HG03432 (cell line): ENCODE results near the gene C1orf232.

ENCODE experiments used
- ATAC-seq: cut with Tn5 transposase; IDR thresholded peaks from one replicate; pipeline ENCODE4 v1.9.1; 2021; ENCODE audit warnings: mild to moderate bottlenecking, moderate library complexity; ENCODE audit not compliant: unreplicated experiment

C1orf232 gene

DNA sequence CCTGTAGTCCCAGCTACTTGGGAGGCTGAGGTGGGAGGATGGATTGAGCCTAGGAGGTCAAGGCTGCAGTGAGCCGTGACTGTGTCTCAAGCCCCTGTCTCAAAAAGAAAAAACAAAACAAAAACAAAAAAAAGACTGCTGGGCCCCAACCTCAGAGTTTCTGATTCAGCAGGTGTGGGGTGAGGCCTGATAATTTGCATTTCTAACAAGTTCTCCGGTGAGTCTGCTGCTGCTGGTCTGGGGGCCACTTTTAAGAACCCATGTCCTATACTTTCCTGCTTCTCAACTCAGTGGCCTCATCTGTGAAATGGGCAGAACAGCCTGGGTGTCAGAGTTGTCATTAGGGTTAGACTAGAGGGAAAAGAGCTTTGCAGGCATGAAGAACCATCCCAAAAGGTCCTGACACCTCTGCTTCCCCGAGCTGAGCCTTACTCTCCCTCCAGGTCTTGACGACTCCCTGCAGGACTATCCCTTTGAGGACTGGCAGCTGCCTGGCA is 11.3 kb upstream of the C1orf232 start:
- ATAC-seq = no peak

DNA sequence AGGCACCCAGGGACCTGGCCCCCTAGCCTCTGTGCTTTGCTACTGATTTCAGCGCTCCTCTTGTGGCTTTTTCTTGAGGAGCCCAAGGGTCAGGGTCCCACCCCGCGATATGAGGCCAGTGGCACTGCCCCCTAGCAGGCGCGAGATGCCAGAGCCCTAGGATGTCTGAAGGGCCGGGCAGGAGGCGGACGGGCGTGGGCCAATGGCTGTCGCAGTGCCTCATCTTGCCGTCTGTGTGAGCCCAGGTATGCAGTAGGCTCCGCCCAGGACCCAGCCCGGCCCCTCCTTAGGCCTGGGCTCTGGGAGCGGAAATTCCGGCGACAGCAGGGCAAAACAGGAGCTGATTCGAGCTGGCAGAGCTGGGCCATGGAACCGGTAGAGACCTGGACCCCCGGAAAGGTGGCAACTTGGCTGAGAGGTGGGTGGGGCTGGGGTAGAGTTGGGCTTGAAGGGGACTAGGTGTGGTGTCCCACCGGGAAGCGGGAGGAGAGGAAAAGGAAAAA is 8.5 kb upstream of the C1orf232 start, which contains the start of gene CNKSR1:
CNKSR1 (plus strand) TSS at position 310 of the 503 bp plus-strand sequence; CDS start at position 367, 57 bp downstream.
- ATAC-seq = no peak

- ATAC-seq = no peak
These were observed 6.6 kb upstream of the C1orf232 start for GRCh38 chr1:26175346-26175745.

DNA sequence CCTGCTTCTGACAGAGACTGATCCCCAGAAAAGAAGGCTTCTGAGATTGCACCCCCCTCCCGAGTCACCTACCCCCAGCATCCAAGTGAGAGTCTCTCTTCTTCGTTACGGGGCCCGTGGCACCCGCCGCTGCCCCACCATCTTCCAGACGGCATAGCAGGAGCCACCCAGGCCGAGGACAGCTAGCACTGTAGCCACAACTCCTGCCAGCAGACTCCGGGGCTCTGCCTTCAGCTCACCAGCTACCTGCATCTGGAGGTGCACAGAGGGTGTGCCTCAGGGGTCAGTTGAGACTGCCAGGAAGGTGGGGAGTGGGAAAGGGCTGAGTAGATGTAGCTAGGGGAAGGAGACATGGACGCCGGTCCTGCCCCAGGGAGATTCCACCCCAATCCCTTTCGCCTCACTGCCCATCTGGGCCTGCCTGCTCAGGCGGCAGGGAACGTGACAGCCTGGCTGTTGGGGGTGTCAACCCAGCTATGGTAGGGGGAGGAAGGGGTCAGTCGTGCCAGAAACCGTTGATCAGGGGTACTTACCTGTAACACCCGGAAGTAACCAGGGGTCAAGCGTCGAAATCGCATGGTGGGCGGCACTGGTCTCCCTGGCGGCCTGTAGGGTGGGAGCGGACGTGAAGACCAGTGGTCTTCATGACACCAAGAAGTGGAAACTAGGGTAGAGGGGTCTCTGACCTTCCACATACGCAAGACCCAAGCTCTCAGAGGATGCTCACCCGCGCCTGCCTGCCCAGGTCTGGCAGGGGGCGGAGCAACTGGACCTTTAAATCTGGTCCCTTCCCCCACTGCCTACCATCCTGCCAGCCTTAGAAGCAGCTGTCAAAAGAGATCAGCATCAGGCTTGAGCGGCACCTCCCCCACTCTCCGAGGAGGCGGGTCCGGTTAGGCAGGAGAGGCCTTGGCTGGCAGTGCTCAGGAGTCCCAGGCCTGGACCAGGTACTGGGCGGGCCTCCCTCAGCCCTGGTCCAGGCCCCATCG is 2.6 kb upstream of the C1orf232 start, which contains the start of gene ZNF593OS:
ZNF593OS (minus strand) TSS at position 749 of the 989 bp plus-strand sequence; CDS start at position 578, 171 bp downstream.
- no peak for ATAC-seq

DNA sequence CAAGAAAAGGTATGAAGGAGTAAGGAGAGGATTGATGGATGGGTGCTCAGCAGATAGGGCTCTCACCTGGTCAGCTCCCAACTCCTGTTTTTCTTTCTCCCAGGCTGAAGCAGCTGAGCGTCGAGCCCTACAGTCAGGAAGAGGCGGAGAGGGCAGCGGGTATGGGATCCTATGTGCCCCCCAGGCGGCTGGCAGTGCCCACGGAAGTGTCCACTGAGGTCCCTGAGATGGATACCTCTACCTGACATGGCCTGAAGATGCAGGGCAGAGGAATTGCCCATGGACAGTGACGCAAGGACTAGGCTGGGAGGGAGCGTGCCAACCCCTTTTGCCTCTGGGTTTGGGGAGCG is 1.7 kb upstream of the C1orf232 start:
- ATAC-seq = no peak

GRCh38 chr1:26169669-26170471 is 1.1 kb upstream of the C1orf232 start, which contains the start of gene ZNF593:
Gene ZNF593 (plus strand): TSS chr1:26169908. CDS start chr1:26169984, 76 bp downstream.
- ATAC-seq = peak; percentile 93

- ATAC-seq = no peak
These were observed 413 bp upstream of the C1orf232 start for GRCh38 chr1:26169198-26169554.

DNA sequence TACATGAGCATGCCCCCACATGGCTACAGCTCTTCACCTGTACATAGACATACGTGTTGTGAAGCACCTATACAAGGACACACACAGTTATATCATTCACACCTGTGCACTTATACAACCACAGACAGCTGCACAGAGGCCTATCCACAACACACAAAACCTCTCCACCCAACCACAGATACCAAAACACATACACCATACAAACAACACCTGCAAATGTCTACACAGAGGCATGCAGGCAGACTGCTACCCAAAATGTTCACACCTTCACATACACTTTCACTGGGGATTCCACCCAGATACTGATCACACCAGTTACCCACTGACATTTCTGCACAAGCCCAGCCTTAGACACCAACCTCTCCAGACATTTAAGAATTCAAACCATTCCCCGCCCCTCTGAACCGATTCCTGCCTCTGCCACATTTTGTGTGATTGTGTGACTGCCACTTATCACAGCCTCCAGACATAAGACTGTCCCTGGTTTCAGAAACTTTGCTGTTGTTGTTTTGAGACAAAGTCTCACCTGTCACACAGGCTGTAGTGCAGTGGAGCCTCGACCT is 2.0 kb downstream of the C1orf232 start:
- ATAC-seq = no peak

DNA sequence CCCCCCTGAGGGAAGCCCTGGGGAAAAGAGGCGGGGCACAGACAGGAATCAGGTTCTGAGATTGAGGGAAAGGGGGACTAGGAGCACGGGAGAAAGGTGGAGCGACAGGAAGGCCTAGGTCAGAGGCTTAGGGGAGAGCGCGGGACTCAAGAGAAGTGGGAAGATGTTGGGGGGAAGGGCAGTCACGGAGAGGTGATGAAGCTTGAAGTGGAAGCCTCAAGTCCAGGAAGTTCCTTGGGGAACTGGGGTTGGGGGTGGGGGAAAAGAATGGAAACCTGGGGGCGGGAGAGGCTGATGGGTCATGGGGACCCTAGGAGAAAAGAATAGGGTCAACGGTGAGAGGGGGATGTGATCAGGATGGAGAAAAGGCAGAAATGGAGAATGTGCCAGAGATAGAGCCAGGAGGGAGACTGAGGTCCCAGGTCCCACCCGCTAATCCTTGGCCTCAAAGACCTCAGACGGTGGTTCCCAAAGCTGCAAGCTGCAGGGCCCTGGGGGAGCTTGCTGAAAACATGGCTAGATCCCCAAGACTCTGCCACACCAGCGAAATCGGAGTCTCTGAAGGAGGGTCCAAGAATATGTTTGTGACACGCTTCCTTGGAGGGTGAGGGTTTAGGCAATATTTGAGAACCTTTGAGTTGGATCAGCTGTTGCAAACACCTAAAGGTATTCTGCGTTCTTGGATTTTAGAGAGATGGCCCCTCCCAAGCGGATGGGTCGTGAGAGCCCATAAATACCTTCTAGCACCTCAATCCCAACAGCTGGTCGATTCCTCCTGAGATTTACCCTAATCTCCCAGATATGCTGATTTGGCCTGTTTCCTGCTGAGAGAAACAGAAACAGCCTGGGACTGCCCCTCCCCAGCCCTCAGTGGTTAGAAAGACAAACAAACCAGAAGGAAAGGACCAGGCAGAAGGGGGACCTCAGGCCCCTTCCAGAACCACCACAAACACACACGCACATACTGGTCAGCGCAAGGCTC is 3.6 kb downstream of the C1orf232 start:
- ATAC-seq = no peak

- no peak for ATAC-seq
These were observed 4.5 kb downstream of the C1orf232 start for GRCh38 chr1:26164036-26164860.

DNA sequence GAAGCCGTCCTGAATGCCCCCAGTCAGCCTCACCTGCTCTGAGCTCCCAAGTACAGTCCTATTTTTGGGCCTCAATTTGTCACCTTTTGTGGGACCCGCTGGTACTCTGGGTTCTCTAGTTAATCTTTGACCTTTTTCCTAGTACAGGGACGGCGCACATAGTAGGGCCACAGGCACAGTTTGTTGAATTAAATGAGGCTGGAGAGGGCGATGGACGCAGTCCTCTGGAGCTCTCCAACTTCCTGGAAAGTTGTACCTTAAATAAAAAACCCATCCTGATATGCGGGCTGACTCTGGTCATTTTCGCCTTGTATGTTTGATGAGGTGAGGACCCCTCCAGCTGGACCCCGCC is 5.1 kb downstream of the C1orf232 start:
- no peak for ATAC-seq

DNA sequence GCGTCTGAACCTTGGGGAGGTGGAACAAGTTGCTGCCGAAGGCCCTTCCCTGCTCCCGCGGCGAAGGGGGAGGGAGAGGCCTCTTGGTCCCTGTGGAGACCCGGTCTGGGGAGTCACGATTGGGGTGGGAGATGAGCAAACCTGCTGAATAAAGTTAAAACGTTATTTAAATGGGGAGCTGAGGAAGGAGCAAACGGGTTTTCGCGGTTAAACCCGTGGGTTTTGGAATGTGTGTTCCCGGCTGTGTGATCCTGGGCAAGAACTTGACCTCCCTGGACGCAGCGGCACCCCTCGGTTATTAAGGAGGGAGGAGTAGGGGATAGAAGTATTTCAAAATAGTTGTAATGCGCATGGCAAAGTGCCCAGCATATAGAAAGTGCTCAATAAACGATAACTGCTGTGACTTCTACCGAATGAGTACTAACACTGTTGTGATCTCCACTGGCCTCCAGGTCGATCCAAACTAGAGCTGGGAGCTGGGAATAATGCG is 6.5 kb downstream of the C1orf232 start:
- ATAC-seq = no peak

DNA sequence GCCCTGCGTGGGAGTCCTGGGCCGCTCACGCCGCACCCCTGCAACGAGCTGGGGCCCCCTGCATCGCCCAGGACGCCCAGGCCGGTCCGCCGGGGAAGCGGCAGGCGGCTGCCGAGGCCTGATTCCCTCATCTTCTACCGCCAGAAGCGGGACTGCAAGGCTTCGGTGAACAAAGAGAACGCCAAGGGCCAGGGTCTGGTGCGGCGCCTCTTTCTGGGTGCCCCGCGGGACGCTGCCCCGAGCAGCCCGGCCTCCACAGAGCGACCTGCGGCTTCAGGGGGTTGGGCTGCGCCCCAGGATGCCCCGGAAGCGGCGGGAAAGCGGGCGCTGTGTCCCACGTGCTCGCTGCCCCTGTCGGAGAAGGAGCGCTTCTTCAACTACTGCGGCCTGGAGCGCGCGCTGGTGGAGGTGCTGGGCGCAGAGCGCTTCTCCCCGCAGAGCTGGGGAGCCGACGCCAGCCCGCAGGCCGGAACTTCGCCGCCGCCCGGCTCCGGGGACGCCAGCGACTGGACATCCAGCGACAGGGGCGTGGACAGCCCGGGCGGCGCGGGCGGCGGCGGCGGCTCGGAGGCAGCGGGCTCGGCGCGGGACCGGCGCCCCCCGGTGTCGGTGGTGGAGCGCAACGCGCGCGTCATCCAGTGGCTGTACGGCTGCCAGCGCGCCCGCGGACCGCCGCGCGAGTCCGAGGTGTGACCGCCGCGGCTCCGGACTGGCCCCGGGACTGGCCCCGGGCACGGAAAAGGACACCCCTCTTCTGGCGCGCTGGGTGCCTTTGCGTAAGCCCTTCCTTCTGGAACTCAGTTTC is 7.1 kb downstream of the C1orf232 start:
- no peak for ATAC-seq

GRCh38 chr1:26160527-26161414 is 8.0 kb downstream of the C1orf232 start:
- no peak for ATAC-seq

- no peak for ATAC-seq
These were observed 9.1 kb downstream of the C1orf232 start for GRCh38 chr1:26159743-26160039.

DNA sequence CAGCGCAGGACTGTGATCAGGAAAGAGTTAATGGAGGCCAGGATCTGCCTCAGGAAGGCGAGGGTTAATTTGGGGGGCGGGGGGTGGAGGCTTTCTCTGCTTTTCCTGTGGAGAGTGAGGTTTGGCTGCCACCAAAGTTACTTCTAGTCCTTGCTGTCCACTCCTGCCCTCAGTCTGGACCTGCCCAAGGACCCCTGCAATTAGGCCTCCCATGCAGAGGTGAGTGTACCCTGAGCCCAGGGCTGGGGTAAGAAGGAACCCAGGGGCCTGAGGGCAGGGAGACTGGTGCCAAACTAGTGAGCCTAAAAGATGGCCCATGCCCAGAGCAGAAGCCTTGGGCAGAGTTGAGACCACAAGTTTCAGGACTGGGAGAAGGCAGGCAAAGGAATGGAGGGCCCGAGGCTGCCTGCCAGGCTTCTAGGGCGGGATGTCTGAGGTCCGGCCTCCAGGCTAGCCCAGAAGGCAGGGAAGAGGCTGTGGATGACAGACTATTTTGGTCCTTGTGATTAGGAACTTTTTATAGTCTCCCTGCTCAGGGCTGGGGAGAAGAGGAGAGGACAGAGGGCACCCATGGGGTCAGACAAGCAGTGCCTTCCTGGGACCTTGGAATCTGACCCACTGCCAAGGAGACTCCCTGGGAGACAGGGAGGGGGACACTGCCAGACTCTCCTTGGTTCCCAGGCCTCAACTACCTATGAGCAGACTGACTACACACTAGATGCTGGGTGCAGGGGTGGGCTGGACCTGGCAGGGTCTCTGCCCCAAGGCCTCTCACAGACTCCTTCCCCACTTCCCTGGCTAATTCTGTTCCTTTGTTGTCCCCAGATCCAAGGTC is 9.6 kb downstream of the C1orf232 start, which contains the start of gene FAM110D:
FAM110D (plus strand) TSS at position 172 of the 835 bp plus-strand sequence. CDS start 2,213 bp downstream, outside the sequence.
- ATAC-seq = no peak
